Aorta (tissue), 5 donors: ENCODE measurements around the gene LSM14A. TPM values are rescaled to one million over a fixed set of nuclear protein-coding genes. Genes with fewer than 3 reads are reported as not detected.
A peak's percentile ranks its signal among the peaks of the same experiment; 100 is the strongest.
"Not testable (repeated sequence)": the region's sequence is repeated elsewhere in the genome, so short reads cannot be mapped to it uniquely, and the experiment has no call there.

ENCODE experiments used
- ATAC-seq: fragments of 200-7000 bp; cut with Tn5 transposase; one replicate; pipeline ENCODE4 v1.9.1; 2022; ENCODE audit warnings: moderate library complexity; ENCODE audit not compliant: low FRiP score
- DNase-seq, 2 donors: peaks; one replicate each; pipeline ENCODE4 v3.0.0-alpha.2; 2020
- H3K27ac ChIP-seq, 2 donors: one replicate each; pipeline ENCODE4 v1.5.1; 2013; ENCODE audit warnings: low read length in 2 of 2, mild to moderate bottlenecking in 2 of 2, moderate library complexity in 2 of 2, control low read depth in 1 of 2, inconsistent platforms in 1 of 2, low read depth in 1 of 2
- H3K27me3 ChIP-seq, 2 donors: one replicate each; pipeline ENCODE4 v1.6.1; 2013; ENCODE audit warnings: control low read depth in 1 of 2, low read length in 1 of 2, mild to moderate bottlenecking in 1 of 2, moderate library complexity in 1 of 2; ENCODE audit not compliant: insufficient read depth in 2 of 2, control insufficient read depth in 1 of 2
- H3K36me3 ChIP-seq, 2 donors: one replicate each; pipeline ENCODE4 v1.6.1; 2013; ENCODE audit warnings: control low read depth in 1 of 2, low read length in 1 of 2, mild to moderate bottlenecking in 1 of 2; ENCODE audit not compliant: insufficient read depth in 2 of 2, control insufficient read depth in 1 of 2
- H3K4me1 ChIP-seq, 2 donors: one replicate each; pipeline ENCODE4 v1.6.1; 2013; ENCODE audit warnings: low read length in 2 of 2, control low read depth in 1 of 2, mild to moderate bottlenecking in 1 of 2, moderate library complexity in 1 of 2; ENCODE audit not compliant: insufficient read depth in 2 of 2, control insufficient read depth in 1 of 2
- H3K4me3 ChIP-seq, 2 donors: one replicate each; pipeline ENCODE4 v1.5.1; 2013; ENCODE audit warnings: low read length in 2 of 2, control low read depth in 1 of 2, mild to moderate bottlenecking in 1 of 2
- H3K9me3 ChIP-seq: one replicate; pipeline ENCODE4 v1.6.1; 2013; ENCODE audit warnings: mild to moderate bottlenecking, low read length; ENCODE audit not compliant: control insufficient read depth
- WGBS, 2 donors: extraction: QIAGEN DNeasy Blood & Tissue Kit; methylation state at CpG; one replicate each; pipeline ENCODE4 v1.1.7; 2013; 5-methylcytosine and 5-hydroxymethylcytosine counted together
- intact Hi-C, 2 donors: fragments of 100-400 bp; cut with DNase I; formaldehyde crosslinking; loops; one replicate each; pipeline versions ENCODE4 v1.14.2 to v1.15.0; 2022
- polyA plus RNA-seq, 2 donors: library from polyadenylated mRNA; stranded (reverse); fragments of 200-250 nt; gene quantifications; one replicate each; pipeline ENCODE4 v1.2.3, GENCODE V29; 2013
- total RNA-seq, 2 donors: library from RNA; stranded (reverse); fragmentation: NEBNext Ultra II Directional; extraction: Animal tissue kit (Norgen Biotek cat#: 25700); gene quantifications; one replicate each; pipeline ENCODE4 v1.2.1, GENCODE V29; 2021
- donor health status: healthy with polysubstance abuse.
- donor health status: Bipolar disorder and iron deficiency.
- donor health status: DM: no; HTN: no; CAD: no.
- donor health status: DM: no; HTN: no; CAD: no.
- donor health status: DM: yes; HTN: yes; CAD: no.

Gene LSM14A
- total and polyA plus RNA-seq, 4 donors = 80.4 to 108 (median 87.5) TPM

DNA sequence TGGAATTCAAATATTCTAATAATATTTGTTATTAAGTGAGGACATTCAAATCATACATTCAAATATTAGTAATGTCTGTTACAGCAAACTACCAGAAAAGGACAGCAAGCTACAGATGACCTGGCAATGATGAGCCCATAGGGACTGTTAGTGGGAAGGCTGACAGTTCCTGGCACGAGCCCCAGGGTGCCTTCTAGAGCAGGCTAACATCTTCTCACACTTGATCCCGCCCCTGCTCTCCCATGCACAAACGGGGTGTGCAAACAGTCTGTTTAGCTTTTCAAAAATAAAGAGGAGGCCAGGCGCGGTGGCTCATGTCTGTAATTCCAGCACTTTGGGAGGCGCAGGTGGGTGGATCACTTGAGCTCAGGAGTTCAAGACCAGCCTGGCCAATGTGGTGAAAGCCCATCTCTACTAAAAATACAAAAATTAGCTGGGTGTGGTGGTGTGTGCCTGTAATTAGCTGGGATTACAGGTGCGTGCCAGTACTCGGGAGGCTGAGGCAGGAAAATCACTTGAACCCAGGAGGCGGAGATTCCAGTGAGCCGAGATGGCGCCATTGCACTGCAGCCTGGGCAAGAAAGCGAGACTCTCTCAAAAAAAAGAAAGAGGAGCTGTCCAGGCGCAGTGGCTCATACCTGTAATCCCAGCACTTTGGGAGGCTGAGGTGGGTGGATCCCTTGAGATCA, 72.5 kb downstream of the LSM14A start:
- no peak overlapping the region for H3K4me3 ChIP-seq
- DNase-seq (peak in 1 of 2 donors; percentile 17), ATAC-seq (no peak)
- H3K36me3 ChIP-seq = no peaks in the 10 kb centered on the region
- H3K27ac ChIP-seq = no peak overlapping the region
- H3K9me3 ChIP-seq = no peaks in the 10 kb centered on the region
- no peaks in the 10 kb centered on the region for H3K4me1 ChIP-seq
- intact Hi-C loops = no loop called here
- WGBS, 2 donors = 82 to 84% methylated on average over 13 of the region's 13 CpGs
- H3K27me3 ChIP-seq = no peaks in the 10 kb centered on the region

DNA sequence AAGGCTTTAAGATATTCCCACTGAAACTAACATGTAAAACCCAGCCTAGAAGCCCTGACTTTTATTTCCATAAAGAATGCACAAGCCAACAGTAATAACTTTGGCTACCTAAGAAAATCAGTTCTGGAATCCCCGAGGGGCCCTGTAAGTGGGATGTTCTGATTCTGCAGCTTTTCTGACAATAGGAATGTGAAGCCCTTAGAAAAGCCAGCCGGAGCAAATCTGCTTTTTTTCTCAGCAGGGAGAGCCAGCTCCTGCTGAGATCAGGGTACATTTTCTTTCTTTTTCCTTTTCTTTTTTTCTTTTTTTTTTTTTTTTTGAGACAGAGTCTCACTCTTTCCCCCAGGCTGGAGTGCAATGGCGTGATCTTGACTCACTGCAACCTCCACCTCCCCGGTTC, 74.0 kb downstream of the LSM14A start:
- no peaks in the 10 kb centered on the region for H3K9me3 ChIP-seq
- no peak overlapping the region for H3K27ac ChIP-seq
- H3K27me3 ChIP-seq = no peaks in the 10 kb centered on the region
- WGBS, 2 donors = 18 to 27% methylated on average over 4 of the region's 4 CpGs
- no peak for DNase-seq
- ATAC-seq = no peak
- no peak overlapping the region for H3K4me3 ChIP-seq
- no peaks in the 10 kb centered on the region for H3K36me3 ChIP-seq
- intact Hi-C loops = no loop called here
- H3K4me1 ChIP-seq = no peaks in the 10 kb centered on the region

DNA sequence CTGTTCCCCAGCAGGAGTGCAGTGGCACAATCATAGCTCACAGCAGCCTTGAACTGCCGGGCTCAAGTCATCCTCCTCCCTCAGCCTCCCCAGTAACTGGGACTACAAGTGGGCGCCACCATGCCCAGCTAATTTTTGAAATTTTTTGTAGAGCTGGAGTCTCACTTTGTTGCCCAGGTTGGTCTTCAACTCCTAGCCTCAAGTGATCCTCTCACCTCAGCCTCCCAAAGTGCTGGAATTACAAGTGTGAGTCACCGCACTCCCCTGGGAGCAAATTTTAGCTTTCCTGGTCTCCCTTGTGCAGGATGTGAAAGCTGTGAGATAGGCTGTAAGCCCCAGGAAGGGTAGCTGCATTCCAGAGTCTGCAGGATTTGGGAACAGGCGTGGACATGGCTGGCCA, 76.6 kb downstream of the LSM14A start:
- Histone ChIP-seq H3K27ac (no peak overlapping the region), H3K9me3 (no peaks in the 10 kb centered on the region), H3K4me1 (no peaks in the 10 kb centered on the region), H3K36me3 (no peaks in the 10 kb centered on the region), H3K27me3 (no peaks in the 10 kb centered on the region), H3K4me3 (no peak overlapping the region)
- DNase-seq = no peak
- ATAC-seq = no peak
- WGBS, 2 donors = 94% methylated on average over 4 of the region's 4 CpGs
- intact Hi-C loops = no loop called here

DNA sequence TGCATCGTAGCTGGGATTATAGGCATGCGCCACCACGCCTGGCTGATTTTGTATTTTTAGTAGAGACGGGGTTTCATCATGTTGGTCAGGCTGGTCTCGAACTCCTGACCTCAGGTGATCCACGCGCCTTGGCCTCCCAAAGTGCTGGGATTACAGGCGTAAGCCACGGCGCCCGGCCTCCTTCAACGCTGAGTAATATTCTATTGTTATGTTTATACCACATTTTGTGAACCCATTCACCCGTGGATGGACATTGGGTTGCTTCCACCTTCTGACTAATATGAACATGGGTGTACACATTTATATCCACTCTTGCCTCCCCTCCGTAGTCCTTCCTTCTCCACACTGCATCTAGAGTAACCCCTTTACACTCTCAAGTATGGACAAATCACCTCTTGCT, 80.9 kb downstream of the LSM14A start:
- H3K36me3 ChIP-seq, H3K4me3 ChIP-seq, H3K27ac ChIP-seq, H3K9me3 ChIP-seq, H3K27me3 ChIP-seq, intact Hi-C loops, H3K4me1 ChIP-seq, ATAC-seq, DNase-seq: not testable (repeated sequence)
- WGBS, 2 donors = 95 to 97% methylated on average over 14 of the region's 14 CpGs

DNA sequence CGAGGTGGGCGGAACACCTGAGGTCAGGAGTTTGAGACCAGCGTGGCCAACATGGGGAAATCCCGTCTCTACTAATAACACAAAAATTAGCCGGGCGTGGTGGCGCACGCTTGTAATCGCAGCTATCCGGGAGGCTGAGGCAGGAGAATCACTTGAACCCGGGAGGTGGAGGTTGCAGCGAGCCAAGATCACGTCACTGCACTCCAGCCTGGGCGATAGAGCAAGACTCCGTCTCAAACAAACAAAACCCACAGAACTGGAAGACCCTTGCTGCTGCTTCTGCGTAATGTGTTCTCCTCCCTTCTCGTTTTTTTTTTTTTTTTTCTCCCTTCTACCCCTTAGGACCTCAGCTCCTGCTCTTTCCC, 81.4 kb downstream of the LSM14A start:
- H3K9me3 ChIP-seq, H3K27ac ChIP-seq, ATAC-seq, intact Hi-C loops, DNase-seq, H3K4me1 ChIP-seq, H3K36me3 ChIP-seq, H3K27me3 ChIP-seq: not testable (repeated sequence)
- peak overlapping the region; percentile 92 to 100 for H3K4me3 ChIP-seq
- WGBS, 2 donors = 62 to 71% methylated on average over 16 to 17 of the region's 17 CpGs

DNA sequence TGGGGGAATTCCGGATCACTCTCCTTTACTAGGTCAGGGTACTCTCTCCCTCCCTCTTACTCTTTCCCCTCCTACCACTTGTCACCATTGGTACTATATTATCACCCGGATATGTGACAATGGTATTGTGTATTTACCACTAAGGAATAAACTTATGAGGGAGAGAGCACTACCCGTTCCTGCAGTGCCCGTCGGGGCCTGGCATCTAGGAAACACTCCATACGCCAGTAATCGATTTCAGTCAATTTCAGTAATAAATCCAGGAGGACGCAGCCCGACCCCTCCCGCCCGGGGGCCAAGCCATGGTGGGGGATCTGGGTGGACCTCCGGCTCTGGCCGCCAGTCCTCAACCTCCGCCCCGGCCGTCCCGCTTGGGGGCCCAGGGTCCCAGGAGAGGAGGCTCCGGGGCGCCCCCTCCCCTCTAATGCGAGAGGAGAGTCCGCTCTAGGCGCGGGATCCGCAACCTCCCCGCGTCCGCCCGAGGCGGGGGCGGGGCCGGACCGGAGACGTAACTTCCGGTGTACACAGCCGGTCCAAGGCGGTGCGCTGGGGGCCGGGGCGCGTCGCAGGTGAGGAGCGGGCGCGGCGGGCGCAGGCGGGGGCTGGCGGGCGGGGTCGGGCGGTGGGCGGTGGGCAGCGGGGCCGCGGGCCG, 81.9 kb downstream of the LSM14A start, which contains the start of gene GARRE1:
GARRE1 (plus strand) TSS at position 509 of the 652 bp plus-strand sequence. CDS start 45,920 bp downstream, outside the sequence.
- peak; percentile 92 to 96 for DNase-seq
- intact Hi-C loops = no loop called here
- Histone ChIP-seq H3K4me3 (peak within 1 kb of the TSS; percentile 92 to 100), H3K36me3 (no peaks in the 10 kb centered on the region), H3K9me3 (no peaks in the 10 kb centered on the region), H3K4me1 (peaks cover 0 to 2% of the 10 kb centered on the region in 2 donors), H3K27ac (peak within 1 kb of the TSS; percentile 20 to 87), H3K27me3 (no peaks in the 10 kb centered on the region)
- ATAC-seq = peak; percentile 92
- 0 to 1% methylated on average over 47 to 56 of the region's 56 CpGs for WGBS, 2 donors

DNA sequence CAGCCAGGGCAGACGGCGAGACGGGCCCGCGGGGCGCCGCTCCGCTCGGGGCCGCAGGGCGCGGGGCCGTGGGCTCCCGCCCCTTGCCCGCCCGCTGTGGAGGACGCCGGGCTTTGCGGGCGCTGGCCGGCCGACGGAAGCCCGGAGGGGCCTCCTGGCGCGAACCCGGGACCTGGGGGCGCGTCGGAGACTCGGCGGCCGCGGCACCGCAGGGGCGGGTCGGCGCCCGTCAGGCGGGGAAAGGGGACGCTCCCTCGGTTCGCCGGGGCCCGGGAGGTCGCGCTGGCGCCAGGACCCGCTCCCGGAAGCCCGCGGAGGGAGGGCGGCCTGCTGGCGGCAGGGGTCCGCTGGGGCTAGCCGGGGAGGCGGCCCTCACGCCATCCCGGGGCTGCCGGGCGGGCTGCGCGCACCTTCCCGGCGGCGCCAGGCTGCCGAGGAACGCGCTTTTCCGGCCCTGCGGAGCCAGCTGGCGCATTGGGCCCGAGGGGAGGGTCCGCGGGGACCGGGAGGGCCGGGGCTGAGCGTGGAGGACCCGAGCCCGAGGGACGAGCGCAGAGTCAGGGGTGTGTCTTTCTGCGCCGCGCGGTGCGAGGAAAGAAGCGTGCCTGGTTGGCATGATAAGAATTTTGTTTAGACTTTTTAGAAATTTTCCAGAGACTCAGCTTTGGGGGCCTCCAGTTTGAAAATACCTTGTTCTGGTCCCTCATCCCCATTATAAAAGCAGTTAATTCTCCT, 82.6 kb downstream of the LSM14A start:
- Histone ChIP-seq H3K4me1 (peaks cover 2% of the 10 kb centered on the region in 2 donors), H3K27me3 (no peaks in the 10 kb centered on the region), H3K4me3 (peak overlapping the region; percentile 92 to 100), H3K27ac (peak overlapping the region; percentile 20 to 87), H3K9me3 (no peaks in the 10 kb centered on the region), H3K36me3 (no peaks in the 10 kb centered on the region)
- 0% methylated on average over 43 to 88 of the region's 88 CpGs for WGBS, 2 donors
- DNase-seq = peak in 1 of 2 donors; percentile 80
- intact Hi-C loops = loop anchor here in 1 of 2 donors (5.0 kb wide), 1 partner anchor 82 kb away; no protein-coding TSS in a partner anchor
- ATAC-seq = peak; percentile 67

DNA sequence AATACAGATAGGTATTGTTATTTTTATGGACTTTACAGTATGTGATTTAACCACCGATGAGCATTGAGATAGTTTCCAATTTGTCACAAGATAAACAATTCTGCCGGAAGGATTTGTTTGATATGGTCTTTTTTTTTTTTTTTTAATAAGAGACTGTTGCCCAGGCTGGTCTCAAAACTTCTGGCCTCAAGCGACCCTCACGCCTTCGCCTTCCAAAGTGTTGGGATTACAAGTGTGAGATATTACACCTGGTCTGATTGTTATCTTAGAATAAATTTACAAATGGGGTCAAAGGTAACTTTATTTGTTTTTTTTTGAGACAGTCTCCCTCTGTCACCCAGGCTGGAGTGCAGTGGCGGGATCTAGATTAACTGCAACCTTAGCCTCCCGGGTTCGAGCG, 83.2 kb downstream of the LSM14A start:
- H3K27me3 ChIP-seq = no peaks in the 10 kb centered on the region
- intact Hi-C loops = loop anchor here in 1 of 2 donors (5.0 kb wide), 1 partner anchor 82 kb away; no protein-coding TSS in a partner anchor
- H3K4me3 ChIP-seq = peak overlapping the region; percentile 92 to 100
- peaks cover 2% of the 10 kb centered on the region in 2 donors for H3K4me1 ChIP-seq
- no peak for ATAC-seq
- peak overlapping the region in 1 of 2 donors; percentile 30 for H3K27ac ChIP-seq
- no peaks in the 10 kb centered on the region for H3K9me3 ChIP-seq
- H3K36me3 ChIP-seq = no peaks in the 10 kb centered on the region
- 37 to 40% methylated on average over 9 of the region's 9 CpGs for WGBS, 2 donors
- no peak for DNase-seq
